OCI-LY3 (cell line): ENCODE measurements around the gene EMC9.

Source experiments
- EZH2phosphoT487 ChIP-seq: fragments of 200-600 bp; shearing (Covaris generic); IDR thresholded peaks from 2 replicates; pipeline ENCODE4 v1.6.1; 2018; ENCODE audit warnings: antibody characterized with exemption, mixed run types, low read depth
- TF ChIP-seq, protein P1 (sequence below): fragments of 200-600, 300-600 bp; sonication (generic); IDR thresholded peaks from 2 replicates; pipeline ENCODE4 v1.5.1; 2014; ENCODE audit warnings: antibody characterized with exemption, low read length, low read depth

DNA sequence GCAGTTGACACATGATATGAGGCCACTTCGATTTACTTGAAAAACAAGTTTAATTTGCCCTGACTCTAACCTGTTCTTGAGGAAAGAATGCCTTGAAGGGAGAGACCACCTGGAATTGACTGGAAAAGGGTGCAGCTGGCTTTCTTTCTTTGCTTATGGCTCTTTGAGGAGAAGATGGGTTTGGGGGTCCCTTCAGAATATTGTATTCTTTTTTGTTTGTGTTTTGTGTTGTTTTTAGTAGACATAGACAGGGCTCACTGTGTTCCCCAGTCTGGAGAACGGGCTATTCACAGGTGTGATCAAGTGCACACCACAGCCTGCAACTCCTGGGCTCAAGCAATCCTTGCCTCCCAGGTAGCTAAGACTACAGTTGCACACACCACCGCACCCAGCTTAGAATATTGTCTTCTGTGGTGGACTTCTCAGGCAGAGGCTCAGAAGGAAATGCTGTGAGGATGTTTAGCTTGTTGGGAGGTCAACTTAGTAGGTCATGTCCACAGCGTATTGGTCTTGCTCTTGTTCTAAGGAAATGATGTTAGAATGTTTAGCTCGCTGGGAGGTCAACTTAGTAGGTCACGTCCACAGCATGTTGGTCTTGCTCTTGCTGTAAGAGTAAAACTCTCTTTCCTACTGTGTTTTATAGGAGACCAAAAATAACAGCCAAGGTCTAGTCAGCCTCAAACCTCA is 25.1 kb downstream of the EMC9 start:
- TF ChIP-seq, protein P1, sequence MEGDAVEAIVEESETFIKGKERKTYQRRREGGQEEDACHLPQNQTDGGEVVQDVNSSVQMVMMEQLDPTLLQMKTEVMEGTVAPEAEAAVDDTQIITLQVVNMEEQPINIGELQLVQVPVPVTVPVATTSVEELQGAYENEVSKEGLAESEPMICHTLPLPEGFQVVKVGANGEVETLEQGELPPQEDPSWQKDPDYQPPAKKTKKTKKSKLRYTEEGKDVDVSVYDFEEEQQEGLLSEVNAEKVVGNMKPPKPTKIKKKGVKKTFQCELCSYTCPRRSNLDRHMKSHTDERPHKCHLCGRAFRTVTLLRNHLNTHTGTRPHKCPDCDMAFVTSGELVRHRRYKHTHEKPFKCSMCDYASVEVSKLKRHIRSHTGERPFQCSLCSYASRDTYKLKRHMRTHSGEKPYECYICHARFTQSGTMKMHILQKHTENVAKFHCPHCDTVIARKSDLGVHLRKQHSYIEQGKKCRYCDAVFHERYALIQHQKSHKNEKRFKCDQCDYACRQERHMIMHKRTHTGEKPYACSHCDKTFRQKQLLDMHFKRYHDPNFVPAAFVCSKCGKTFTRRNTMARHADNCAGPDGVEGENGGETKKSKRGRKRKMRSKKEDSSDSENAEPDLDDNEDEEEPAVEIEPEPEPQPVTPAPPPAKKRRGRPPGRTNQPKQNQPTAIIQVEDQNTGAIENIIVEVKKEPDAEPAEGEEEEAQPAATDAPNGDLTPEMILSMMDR = no peak
- TF ChIP-seq EZH2phosphoT487 = no peak
